HCT116 (cell line): ENCODE data around the gene MEI1.

Experiments
- CEBPB ChIP-seq: IDR thresholded peaks from 2 replicates; pipeline ENCODE4 v1.6.1; 2012; ENCODE audit warnings: low read depth
- ELF1 ChIP-seq: IDR thresholded peaks from 2 replicates; pipeline ENCODE4 v1.6.1; 2012; ENCODE audit warnings: low read depth, borderline replicate concordance
- EZH2 ChIP-seq: fragments of 200-600 bp; sonication (generic); IDR thresholded peaks from 2 replicates; pipeline ENCODE4 v1.6.1; 2017; ENCODE audit warnings: antibody characterized with exemption, mixed run types
- POLR2A ChIP-seq: IDR thresholded peaks from 2 replicates; pipeline ENCODE4 v1.7.0; 2011; ENCODE audit warnings: borderline replicate concordance; ENCODE audit not compliant: insufficient read depth, insufficient read length; ENCODE audit errors: extremely low read depth
- POLR2AphosphoS5 ChIP-seq: IDR thresholded peaks from 2 replicates; pipeline ENCODE4 v1.6.1; 2011; ENCODE audit warnings: mild to moderate bottlenecking, low read depth, low read length, moderate library complexity
- SP1 ChIP-seq: IDR thresholded peaks from 2 replicates; pipeline ENCODE4 v1.6.1; 2012; ENCODE audit warnings: low read depth
- YY1 ChIP-seq: IDR thresholded peaks from 2 replicates; pipeline ENCODE4 v1.6.1; 2011; ENCODE audit warnings: low read length, low read depth, moderate library complexity, mild to moderate bottlenecking; ENCODE audit not compliant: insufficient replicate concordance; ENCODE audit errors: extremely low read depth
- ZNF274 ChIP-seq: fragments of 200-500 bp; sonication (Bioruptor generic); IDR thresholded peaks from 2 replicates; pipeline ENCODE4 v1.6.1; 2014; ENCODE audit warnings: mild to moderate bottlenecking, low read depth, low read length, inconsistent platforms
- TF ChIP-seq, protein P1 (sequence below), 3 experiments: fragments of 200-600 bp in 1 of 3; sonication (generic) in 1 of 3; IDR thresholded peaks in 2 of 3; conservative IDR thresholded peaks in 1 of 3; 2 replicates each; pipeline ENCODE4 v1.5.1; 2012 to 2017; ENCODE audit warnings: low read depth in 2 of 3, low read length in 2 of 3, antibody characterized with exemption in 1 of 3, borderline replicate concordance in 1 of 3, control low read depth in 1 of 3, mild to moderate bottlenecking in 1 of 3, mixed read lengths in 1 of 3, mixed run types in 1 of 3, moderate library complexity in 1 of 3; ENCODE audit not compliant: insufficient read depth in 1 of 3
- TF ChIP-seq, protein P2 (sequence below): IDR thresholded peaks from 2 replicates; pipeline ENCODE4 v1.6.1; 2012

DNA sequence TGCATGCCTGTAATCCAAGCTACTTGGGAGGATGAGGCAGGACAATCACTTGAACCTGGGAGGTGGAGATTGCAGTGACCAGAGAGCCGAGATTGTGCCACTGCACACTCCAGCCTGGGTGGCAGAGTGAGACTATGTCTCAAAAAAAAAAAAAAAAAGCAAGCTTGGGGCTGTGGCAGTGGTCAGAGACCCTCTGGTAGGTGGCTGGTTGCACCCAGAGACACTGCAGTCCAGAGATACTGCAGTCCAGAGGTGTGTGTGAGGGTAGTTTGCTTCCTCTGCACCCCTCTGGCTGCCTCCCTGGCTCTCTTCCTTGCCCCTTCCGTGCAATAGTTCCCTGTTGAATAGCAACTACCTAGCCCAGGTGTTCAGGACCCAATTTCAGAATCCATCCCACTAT lies 99.4 kb downstream of the MEI1 start:
- TF ChIP-seq EZH2 (no peak), POLR2AphosphoS5 (no peak), POLR2A (no peak), ZNF274 (no peak), ELF1 (no peak), YY1 (no peak), CEBPB (no peak), SP1 (no peak)
- TF ChIP-seq, protein P1, sequence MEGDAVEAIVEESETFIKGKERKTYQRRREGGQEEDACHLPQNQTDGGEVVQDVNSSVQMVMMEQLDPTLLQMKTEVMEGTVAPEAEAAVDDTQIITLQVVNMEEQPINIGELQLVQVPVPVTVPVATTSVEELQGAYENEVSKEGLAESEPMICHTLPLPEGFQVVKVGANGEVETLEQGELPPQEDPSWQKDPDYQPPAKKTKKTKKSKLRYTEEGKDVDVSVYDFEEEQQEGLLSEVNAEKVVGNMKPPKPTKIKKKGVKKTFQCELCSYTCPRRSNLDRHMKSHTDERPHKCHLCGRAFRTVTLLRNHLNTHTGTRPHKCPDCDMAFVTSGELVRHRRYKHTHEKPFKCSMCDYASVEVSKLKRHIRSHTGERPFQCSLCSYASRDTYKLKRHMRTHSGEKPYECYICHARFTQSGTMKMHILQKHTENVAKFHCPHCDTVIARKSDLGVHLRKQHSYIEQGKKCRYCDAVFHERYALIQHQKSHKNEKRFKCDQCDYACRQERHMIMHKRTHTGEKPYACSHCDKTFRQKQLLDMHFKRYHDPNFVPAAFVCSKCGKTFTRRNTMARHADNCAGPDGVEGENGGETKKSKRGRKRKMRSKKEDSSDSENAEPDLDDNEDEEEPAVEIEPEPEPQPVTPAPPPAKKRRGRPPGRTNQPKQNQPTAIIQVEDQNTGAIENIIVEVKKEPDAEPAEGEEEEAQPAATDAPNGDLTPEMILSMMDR (IDR thresholded peaks at IDR 0.05 in 2 of 3, conservative IDR thresholded peaks at IDR 0.05 in 1 of 3; ENCODE audit: borderline replicate concordance in 1 of 3, insufficient read depth in 1 of 3, low read depth in 2 of 3, low read length in 2 of 3) = no peak
- TF ChIP-seq, protein P2, sequence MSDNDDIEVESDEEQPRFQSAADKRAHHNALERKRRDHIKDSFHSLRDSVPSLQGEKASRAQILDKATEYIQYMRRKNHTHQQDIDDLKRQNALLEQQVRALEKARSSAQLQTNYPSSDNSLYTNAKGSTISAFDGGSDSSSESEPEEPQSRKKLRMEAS = no peak
